ENCODE results near the gene N4BP2.

N4BP2 gene

GRCh38 chr4:40056716-40057585 is at the start of gene N4BP2 (continued):
- TF ChIP-seq ZNF26 (tag by site-specific recombination; IDR thresholded peaks at IDR 0.05), result no peak
- TF ChIP-seq ZNF266 (tag by site-specific recombination; IDR thresholded peaks at IDR 0.05; ENCODE audit: low read depth), result no peak
- no peak for TF ChIP-seq ZNF311 (tag by site-specific recombination; IDR thresholded peaks at IDR 0.05; ENCODE audit: borderline replicate concordance)
- TF ChIP-seq ZNF138 (tag by site-specific recombination; IDR thresholded peaks at IDR 0.05; ENCODE audit: borderline replicate concordance), result no peak
- no peak; the same call in 1 of the 2 replicates for TF ChIP-seq ZBTB11 (tag by site-specific recombination; conservative IDR thresholded peaks at IDR 0.05; ENCODE audit: low read depth)
- TF ChIP-seq ZNF146 (tag by site-specific recombination; IDR thresholded peaks at IDR 0.05), result no peak
- no peak for TF ChIP-seq ZNF354C (tag by site-specific recombination; IDR thresholded peaks at IDR 0.05; ENCODE audit: borderline replicate concordance, low read depth)
- TF ChIP-seq EGR2 (tag by site-specific recombination; IDR thresholded peaks at IDR 0.05; ENCODE audit: low read depth), result no peak
- no peak for TF ChIP-seq PRDM1 (tag by site-specific recombination; IDR thresholded peaks at IDR 0.05)
- TF ChIP-seq ZNF175 (tag by site-specific recombination; IDR thresholded peaks at IDR 0.05), result no peak
- TF ChIP-seq INSM2 (tag by site-specific recombination; IDR thresholded peaks at IDR 0.05), result peak; percentile 26; the same call in 1 of the 2 replicates
- TF ChIP-seq ZNF223 (tag by site-specific recombination; IDR thresholded peaks at IDR 0.05), result no peak
- TF ChIP-seq ZNF560 (tag by site-specific recombination; IDR thresholded peaks at IDR 0.05; ENCODE audit: borderline replicate concordance), result no peak
- TF ChIP-seq ZFP37 (tag by site-specific recombination; IDR thresholded peaks at IDR 0.05), result no peak
- TF ChIP-seq PRDM2 (tag by site-specific recombination; IDR thresholded peaks at IDR 0.05; ENCODE audit: borderline replicate concordance), result no peak
- no peak; the same call in 1 of the 2 replicates for TF ChIP-seq FEZF1 (tag by site-specific recombination; IDR thresholded peaks at IDR 0.05)
- TF ChIP-seq ZSCAN16 (tag by site-specific recombination; IDR thresholded peaks at IDR 0.05), result no peak
- TF ChIP-seq ZNF391 (tag by site-specific recombination; IDR thresholded peaks at IDR 0.05; ENCODE audit: borderline replicate concordance, low read depth), result peak; percentile 71; the same call in 1 of the 2 replicates
- TF ChIP-seq ZNF280C (tag by site-specific recombination; IDR thresholded peaks at IDR 0.05), result no peak
- no peak for TF ChIP-seq KLF16 (tag by site-specific recombination; IDR thresholded peaks at IDR 0.05)
- no peak for TF ChIP-seq ZNF16 (tag by site-specific recombination; IDR thresholded peaks at IDR 0.05; ENCODE audit: low read depth)
- TF ChIP-seq SCRT2 (tag by site-specific recombination; IDR thresholded peaks at IDR 0.05), result no peak
- TF ChIP-seq ZNF843 (tag by site-specific recombination; IDR thresholded peaks at IDR 0.05), result no peak
- TF ChIP-seq ZNF561 (tag by site-specific recombination; IDR thresholded peaks at IDR 0.05; ENCODE audit: borderline replicate concordance), result peak; percentile 41; the same call in 1 of the 2 replicates

Data from HEK293 (cell line).